Lower leg skin (tissue), 4 donors: ENCODE measurements around the gene NEDD4L. TPM values are rescaled to one million over a fixed set of nuclear protein-coding genes. Genes with fewer than 3 reads are reported as not detected.
"Not testable (repeated sequence)": the region's sequence is repeated elsewhere in the genome, so short reads cannot be mapped to it uniquely, and the experiment has no call there.

ENCODE experiments used
- DNase-seq, 2 donors: peaks; one replicate each; pipeline ENCODE4 v3.0.0-alpha.2; 2019; ENCODE audit warnings: low spot score in 2 of 2
- H3K4me3 ChIP-seq: fragments of 200-600 bp; sonication (generic); 2 replicates; pipeline ENCODE4 v1.5.1; 2017; ENCODE audit warnings: mild to moderate bottlenecking, low read depth; ENCODE audit not compliant: poor library complexity, severe bottlenecking
- CTCF ChIP-seq, 3 donors: fragments of 450-650 bp; IDR thresholded peaks; one replicate each; pipeline ENCODE4 v1.5.1; 2016; ENCODE audit warnings: antibody characterized with exemption in 3 of 3, mild to moderate bottlenecking in 3 of 3, moderate library complexity in 2 of 3
- POLR2A ChIP-seq, 2 donors: fragments of 450-650 bp; IDR thresholded peaks; one replicate each; pipeline ENCODE4 v1.6.1; 2016 to 2017; ENCODE audit warnings: antibody characterized with exemption in 2 of 2, mild to moderate bottlenecking in 1 of 2, moderate library complexity in 1 of 2
- WGBS, 2 donors: methylation state at CpG; one replicate each; pipeline ENCODE4 v1.1.5; 2018; 5-methylcytosine and 5-hydroxymethylcytosine counted together
- intact Hi-C: fragments of 100-400 bp; cut with DNase I; formaldehyde crosslinking; loops from one replicate; pipeline ENCODE4 v1.15.0; 2023; ENCODE audit warnings: low total_unique reads
- total RNA-seq, 4 donors: library from RNA; depleted of rRNA; stranded (reverse); fragments of >200 nt; gene quantifications; one replicate each; pipeline ENCODE4 v1.1.0, GENCODE V29; 2016

NEDD4L gene
- total RNA-seq, 4 donors from 2014 or later, result 22.9 to 127 (median 35.0) TPM

GRCh38 chr18:58370612-58371011, 326.6 kb downstream of the NEDD4L start:
- 81 to 88% methylated on average over 5 of the region's 5 CpGs for WGBS, 2 donors
- intact Hi-C loops, result no loop called here
- no peak for TF ChIP-seq CTCF (IDR thresholded peaks at IDR 0.05)
- H3K4me3 ChIP-seq, result no peak overlapping the region
- no peak for DNase-seq

- TF ChIP-seq POLR2A (IDR thresholded peaks at IDR 0.05), result no peak
- WGBS, 2 donors, result 89 to 90% methylated on average over 5 of the region's 5 CpGs
- DNase-seq, result no peak
- intact Hi-C loops, result no loop called here
- no peak overlapping the region for H3K4me3 ChIP-seq
Measured at GRCh38 chr18:58373481-58373880, 329.5 kb downstream of the NEDD4L start.

GRCh38 chr18:58375051-58375450, 331.0 kb downstream of the NEDD4L start:
- DNase-seq, result no peak
- WGBS, 2 donors, result 96 to 98% methylated on average over 8 of the region's 8 CpGs
- no peak overlapping the region for H3K4me3 ChIP-seq
- intact Hi-C loops, result no loop called here
- TF ChIP-seq CTCF (IDR thresholded peaks at IDR 0.05) (no peak), POLR2A (IDR thresholded peaks at IDR 0.05) (no peak)

GRCh38 chr18:58378411-58379379, 334.7 kb downstream of the NEDD4L start:
- no peak for TF ChIP-seq POLR2A (IDR thresholded peaks at IDR 0.05)
- no peak for TF ChIP-seq CTCF (IDR thresholded peaks at IDR 0.05)
- peak in 1 of 2 donors; percentile 65 for DNase-seq
- 87 to 92% methylated on average over 28 of the region's 28 CpGs for WGBS, 2 donors
- intact Hi-C loops, result no loop called here
- H3K4me3 ChIP-seq, result no peak overlapping the region

GRCh38 chr18:58379443-58379842, 335.4 kb downstream of the NEDD4L start:
- TF ChIP-seq CTCF (IDR thresholded peaks at IDR 0.05) (no peak), POLR2A (IDR thresholded peaks at IDR 0.05) (no peak)
- DNase-seq, result peak in 1 of 2 donors; percentile 68
- no peak overlapping the region for H3K4me3 ChIP-seq
- intact Hi-C loops, result no loop called here
- 87 to 94% methylated on average over 15 of the region's 15 CpGs for whole genome bisulfite sequencing, 2 donors

- intact Hi-C loops, DNase-seq, H3K4me3 ChIP-seq: not testable (repeated sequence)
- 81 to 96% methylated on average over 4 of the region's 4 CpGs for WGBS, 2 donors
Measured at GRCh38 chr18:58380113-58380512, 336.1 kb downstream of the NEDD4L start.
